Activated CD8-positive, alpha-beta T cell treated with anti-CD3 and anti-CD28 coated beads for 36 hours (primary cell): ENCODE measurements around the gene SUGCT. TPM values are rescaled to one million over a fixed set of nuclear protein-coding genes. Genes with fewer than 3 reads are reported as not detected.
A peak's percentile ranks its signal among the peaks of the same experiment; 100 is the strongest.

Experiments
- ATAC-seq: fragments of 200-7000 bp; cut with Tn5 transposase; one replicate; pipeline ENCODE4 v1.10.0; 2021; ENCODE audit warnings: mild to moderate bottlenecking, moderate library complexity
- CTCF ChIA-PET: fragments of 350-600 bp; sonication (Branson Sonifier 250); formaldehyde crosslinking; loops from one replicate; lab custom pipeline; 2021; ENCODE audit warnings: antibody characterized with exemption; lab: Charles Lee
- POLR2A ChIA-PET: fragments of 350-600 bp; sonication (Branson Sonifier 250); formaldehyde crosslinking; loops from one replicate; lab custom pipeline; 2021; ENCODE audit warnings: antibody characterized with exemption; lab: Charles Lee
- DNase-seq: peaks from one replicate; pipeline ENCODE4 v3.0.0-alpha.2; 2020
- H3K27ac Mint-ChIP-seq: one replicate; pipeline ENCODE4 v1.8.0; 2021; ENCODE audit warnings: mild to moderate bottlenecking, mixed read lengths
- H3K27me3 Mint-ChIP-seq: one replicate; pipeline ENCODE4 v1.8.0; 2021; ENCODE audit warnings: mixed read lengths
- H3K36me3 Mint-ChIP-seq: one replicate; pipeline ENCODE4 v1.8.0; 2021; ENCODE audit warnings: low read depth, mixed read lengths
- H3K4me1 Mint-ChIP-seq: one replicate; pipeline ENCODE4 v1.8.0; 2021; ENCODE audit warnings: low read depth, mixed read lengths
- H3K4me3 Mint-ChIP-seq: one replicate; pipeline ENCODE4 v1.8.0; 2021; ENCODE audit warnings: mild to moderate bottlenecking, moderate library complexity, mixed read lengths
- H3K9me3 Mint-ChIP-seq: one replicate; pipeline ENCODE4 v1.8.0; 2021; ENCODE audit warnings: mixed read lengths
- intact Hi-C: fragments of 100-400 bp; cut with micrococcal nuclease; formaldehyde crosslinking; loops from one replicate; pipeline ENCODE4 v1.10.0; 2022
- total RNA-seq, 2 experiments: library from RNA; stranded (reverse); gene quantifications; one replicate each; pipeline ENCODE4 v1.2.3, GENCODE V29; 2021
- TF ChIP-seq, protein P1 (sequence below): fragments of 200-600 bp; IDR thresholded peaks from one replicate; pipeline ENCODE4 v1.8.0; 2022; ENCODE audit warnings: antibody characterized with exemption, mild to moderate bottlenecking

The SUGCT gene
- total RNA-seq, 2 experiments from 2014 or later, result 1.6 to 2.0 TPM

DNA sequence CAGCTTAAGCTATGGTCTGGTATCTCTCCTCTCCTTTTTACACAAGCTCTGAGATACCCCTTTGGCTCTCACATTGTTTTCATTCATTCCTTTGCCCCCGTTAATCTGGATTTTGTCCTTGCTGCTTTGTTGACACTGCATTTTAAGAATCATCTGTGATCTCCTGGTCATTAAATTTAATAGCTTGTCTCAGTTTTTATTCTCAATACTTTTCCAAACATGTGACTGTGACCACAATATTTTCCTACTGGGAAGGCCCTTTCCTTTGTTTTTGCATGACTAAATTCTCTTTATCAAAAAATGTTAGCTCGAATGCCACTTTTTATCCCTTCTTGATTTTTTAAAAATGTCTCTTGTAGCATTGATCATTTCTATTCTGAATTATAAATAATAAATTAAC lies 171.2 kb downstream of the SUGCT start:
- Mint-ChIP-seq H3K9me3 (no peaks in the 10 kb centered on the region), H3K36me3 (no peaks in the 10 kb centered on the region), H3K4me3 (no peak overlapping the region), H3K4me1 (peaks cover under 1% of the 10 kb centered on the region), H3K27me3 (no peaks in the 10 kb centered on the region), H3K27ac (no peak overlapping the region)
- ATAC-seq (no peak), DNase-seq (no peak)
- TF ChIP-seq, protein P1, sequence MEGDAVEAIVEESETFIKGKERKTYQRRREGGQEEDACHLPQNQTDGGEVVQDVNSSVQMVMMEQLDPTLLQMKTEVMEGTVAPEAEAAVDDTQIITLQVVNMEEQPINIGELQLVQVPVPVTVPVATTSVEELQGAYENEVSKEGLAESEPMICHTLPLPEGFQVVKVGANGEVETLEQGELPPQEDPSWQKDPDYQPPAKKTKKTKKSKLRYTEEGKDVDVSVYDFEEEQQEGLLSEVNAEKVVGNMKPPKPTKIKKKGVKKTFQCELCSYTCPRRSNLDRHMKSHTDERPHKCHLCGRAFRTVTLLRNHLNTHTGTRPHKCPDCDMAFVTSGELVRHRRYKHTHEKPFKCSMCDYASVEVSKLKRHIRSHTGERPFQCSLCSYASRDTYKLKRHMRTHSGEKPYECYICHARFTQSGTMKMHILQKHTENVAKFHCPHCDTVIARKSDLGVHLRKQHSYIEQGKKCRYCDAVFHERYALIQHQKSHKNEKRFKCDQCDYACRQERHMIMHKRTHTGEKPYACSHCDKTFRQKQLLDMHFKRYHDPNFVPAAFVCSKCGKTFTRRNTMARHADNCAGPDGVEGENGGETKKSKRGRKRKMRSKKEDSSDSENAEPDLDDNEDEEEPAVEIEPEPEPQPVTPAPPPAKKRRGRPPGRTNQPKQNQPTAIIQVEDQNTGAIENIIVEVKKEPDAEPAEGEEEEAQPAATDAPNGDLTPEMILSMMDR, result no peak
- ChIA-PET POLR2A (no interaction called here), CTCF (interaction anchor here (1.1 to 1.3 kb wide), 2 partner anchors 53 to 73 kb away, joined by 3 read pairs; no protein-coding TSS in a partner anchor)
- intact Hi-C loops, result no loop called here

DNA sequence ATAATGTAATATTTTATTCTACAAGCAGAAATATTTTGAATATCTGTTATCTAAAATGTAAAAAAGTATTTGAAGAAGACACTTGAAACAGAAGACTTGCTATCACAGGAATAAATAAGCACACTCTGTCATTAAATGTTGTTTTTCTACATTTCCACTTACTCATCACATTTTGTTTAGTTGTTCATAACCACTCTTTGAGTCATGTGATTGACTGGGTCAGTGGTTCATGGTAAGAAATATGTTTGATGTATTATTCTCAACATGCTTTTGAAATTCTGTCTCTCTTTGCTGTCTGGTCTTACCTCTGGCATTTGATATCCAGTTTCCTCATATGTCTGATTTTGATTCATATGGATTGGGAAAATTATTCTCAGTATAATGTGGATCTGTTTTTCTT lies 171.8 kb downstream of the SUGCT start:
- CTCF ChIA-PET, result interaction anchor here (1.1 kb wide), 1 partner anchor 74 kb away, joined by 3 read pairs; no protein-coding TSS in a partner anchor

DNA sequence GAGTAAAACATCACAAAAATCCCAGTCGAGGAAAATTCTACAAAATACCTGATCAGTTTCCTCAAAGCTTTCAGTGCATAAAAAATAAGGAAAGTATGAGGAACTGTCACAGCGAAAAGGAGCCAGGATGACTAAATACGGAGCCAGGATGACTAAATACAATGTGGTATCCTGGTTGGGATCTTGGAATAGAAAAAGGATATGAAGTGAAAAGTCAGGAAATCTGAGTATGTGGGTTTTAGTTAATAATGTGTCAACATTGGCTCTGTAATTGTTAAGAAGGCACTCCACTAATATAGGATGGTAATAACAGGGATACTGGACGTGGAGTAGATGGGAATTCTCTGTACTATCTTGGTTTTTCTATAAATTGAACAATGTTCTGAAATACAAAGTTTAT lies 175.5 kb downstream of the SUGCT start:
- H3K4me1 Mint-ChIP-seq, result peaks cover 6% of the 10 kb centered on the region
- no peak overlapping the region for H3K4me3 Mint-ChIP-seq
- H3K27me3 Mint-ChIP-seq, result no peaks in the 10 kb centered on the region
- H3K9me3 Mint-ChIP-seq, result no peaks in the 10 kb centered on the region
- ATAC-seq (no peak), DNase-seq (no peak)
- TF ChIP-seq, protein P1, result no peak
- H3K27ac Mint-ChIP-seq, result no peak overlapping the region
- H3K36me3 Mint-ChIP-seq, result no peaks in the 10 kb centered on the region
- intact Hi-C loops, result no loop called here
- ChIA-PET CTCF (no interaction called here), POLR2A (no interaction called here)

More for the DNA sequence above, 171.8 kb downstream of the SUGCT start:
- H3K9me3 Mint-ChIP-seq, result no peaks in the 10 kb centered on the region
- intact Hi-C loops, result no loop called here
- TF ChIP-seq, protein P1, result no peak
- no peaks in the 10 kb centered on the region for H3K27me3 Mint-ChIP-seq
- no peaks in the 10 kb centered on the region for H3K36me3 Mint-ChIP-seq
- ATAC-seq (no peak), DNase-seq (no peak)
- H3K4me3 Mint-ChIP-seq, result no peak overlapping the region
- no peak overlapping the region for H3K27ac Mint-ChIP-seq
- H3K4me1 Mint-ChIP-seq, result peaks cover 6% of the 10 kb centered on the region
- POLR2A ChIA-PET, result no interaction called here

DNA sequence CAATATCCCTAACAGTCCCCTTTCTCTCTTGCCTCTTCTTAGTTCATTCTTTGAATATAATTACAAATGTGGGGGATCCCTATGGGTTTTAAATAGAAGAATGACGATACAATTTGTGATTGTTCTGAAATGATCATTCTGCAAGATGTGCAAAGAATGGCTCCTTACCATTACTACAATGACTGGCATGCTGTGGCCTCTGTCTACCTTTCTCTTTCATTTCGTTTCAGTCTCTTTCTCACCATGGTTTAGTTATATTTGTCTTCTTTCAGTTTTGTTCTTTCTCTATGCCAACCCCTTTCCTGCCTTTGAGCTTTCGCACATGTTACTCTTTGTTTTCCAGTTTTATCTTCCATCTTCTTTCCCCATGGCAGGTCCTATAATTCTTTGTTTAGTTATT lies 176.5 kb downstream of the SUGCT start:
- POLR2A ChIA-PET, result no interaction called here
- H3K4me3 Mint-ChIP-seq, result no peak overlapping the region
- CTCF ChIA-PET, result no interaction called here
- ATAC-seq (peak; percentile 47), DNase-seq (no peak)
- TF ChIP-seq, protein P1, result no peak
- intact Hi-C loops, result no loop called here
- H3K27ac Mint-ChIP-seq, result no peak overlapping the region
- no peaks in the 10 kb centered on the region for H3K27me3 Mint-ChIP-seq
- H3K36me3 Mint-ChIP-seq, result no peaks in the 10 kb centered on the region
- H3K4me1 Mint-ChIP-seq, result peaks cover 6% of the 10 kb centered on the region
- H3K9me3 Mint-ChIP-seq, result no peaks in the 10 kb centered on the region

DNA sequence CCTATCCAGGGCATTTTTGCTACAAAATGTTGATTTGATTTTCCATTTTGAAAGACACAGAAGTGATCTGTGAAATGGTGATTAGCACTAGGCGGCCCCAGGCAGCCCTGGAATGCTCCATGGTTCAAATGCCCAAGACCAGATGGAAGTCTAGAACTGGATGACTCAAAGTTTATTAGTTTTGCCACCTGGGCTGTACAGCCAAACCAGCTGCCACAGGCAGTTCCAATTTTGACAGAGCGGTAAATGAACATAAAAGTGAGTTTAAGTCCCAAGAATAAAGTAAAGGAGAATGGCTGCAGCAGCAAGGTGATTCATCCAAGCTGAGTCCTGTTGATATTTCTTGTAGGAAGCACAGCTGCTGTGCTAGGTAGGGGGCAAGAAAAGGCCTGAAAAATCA lies 180.5 kb downstream of the SUGCT start:
- H3K4me1 Mint-ChIP-seq, result peaks cover 6% of the 10 kb centered on the region
- ChIA-PET POLR2A (no interaction called here), CTCF (no interaction called here)
- no peak overlapping the region for H3K4me3 Mint-ChIP-seq
- H3K27ac Mint-ChIP-seq, result no peak overlapping the region
- no peaks in the 10 kb centered on the region for H3K36me3 Mint-ChIP-seq
- no peaks in the 10 kb centered on the region for H3K27me3 Mint-ChIP-seq
- DNase-seq, result no peak
- no peaks in the 10 kb centered on the region for H3K9me3 Mint-ChIP-seq
- TF ChIP-seq, protein P1, result no peak
- intact Hi-C loops, result no loop called here
- ATAC-seq, result no peak
